Keratinocyte (primary cell): ENCODE data around the gene SFXN4.

ENCODE experiments used
- CTCF ChIP-seq, 3 experiments: IDR thresholded peaks in 1 of 3; conservative IDR thresholded peaks in 1 of 3; optimal IDR thresholded peaks in 1 of 3; 2 replicates in 2 of 3; 3 replicates in 1 of 3; pipeline versions ENCODE3 to v1.5.1; 2011; ENCODE audit warnings: low read length in 3 of 3, mild to moderate bottlenecking in 3 of 3, moderate library complexity in 2 of 3, control low read depth in 1 of 3, inconsistent platforms in 1 of 3; ENCODE audit not compliant: insufficient read depth in 2 of 3; ENCODE audit errors: extremely low read depth in 1 of 3
- EZH2 ChIP-seq: IDR thresholded peaks from one replicate; pipeline ENCODE4 v1.6.1; 2012; ENCODE audit warnings: inconsistent platforms, mild to moderate bottlenecking, low read length, moderate library complexity

GRCh38 chr10:119136084-119136483 is 29.4 kb downstream of the SFXN4 start:
- TF ChIP-seq CTCF (optimal IDR thresholded peaks at IDR 0.05 in 1 of 3, IDR thresholded peaks at IDR 0.05 in 1 of 3, conservative IDR thresholded peaks at IDR 0.05 in 1 of 3; ENCODE audit: extremely low read depth in 1 of 3, insufficient read depth in 2 of 3, low read length in 3 of 3) (no peak), EZH2 (no peak)
